Activated naive CD8-positive, alpha-beta T cell treated with anti-CD3 and anti-CD28 coated beads, Interleukin-2, amount 10 ng/mL, durations not matched to agents 7 days and 5 days (primary cell): Measurements from ENCODE around the gene BZW1. TPM values are rescaled to one million over a fixed set of nuclear protein-coding genes. Genes with fewer than 3 reads are reported as not detected.
A peak's percentile ranks its signal among the peaks of the same experiment; 100 is the strongest.

Experiments
- ATAC-seq: fragments of 150-1000 bp; cut with Tn5 transposase; one replicate; pipeline ENCODE4 v1.10.0; 2021; ENCODE audit warnings: low read depth, moderate library complexity
- POLR2A ChIA-PET: fragments of 350-600 bp; sonication (Branson Sonifier 250); formaldehyde crosslinking; loops from one replicate; lab custom pipeline; 2021; ENCODE audit warnings: antibody characterized with exemption; lab: Charles Lee
- DNase-seq: peaks from one replicate; pipeline ENCODE4 v3.0.0; 2021
- H3K27ac Mint-ChIP-seq: one replicate; pipeline ENCODE4 v1.8.0; 2022; ENCODE audit warnings: mild to moderate bottlenecking, mixed read lengths
- H3K27me3 Mint-ChIP-seq: one replicate; pipeline ENCODE4 v1.8.0; 2022; ENCODE audit warnings: mild to moderate bottlenecking, moderate library complexity, mixed read lengths
- H3K36me3 Mint-ChIP-seq: one replicate; pipeline ENCODE4 v1.8.0; 2021; ENCODE audit warnings: mild to moderate bottlenecking, mixed read lengths
- H3K4me1 Mint-ChIP-seq: one replicate; pipeline ENCODE4 v1.8.0; 2021; ENCODE audit warnings: mixed read lengths
- H3K4me3 Mint-ChIP-seq: one replicate; pipeline ENCODE4 v1.8.0; 2022; ENCODE audit warnings: mild to moderate bottlenecking, moderate library complexity, mixed read lengths
- H3K9me3 Mint-ChIP-seq: one replicate; pipeline ENCODE4 v1.8.0; 2021; ENCODE audit warnings: mixed read lengths
- total RNA-seq, 2 experiments: library from RNA; stranded (reverse); gene quantifications; one replicate each; pipeline ENCODE4 v1.2.3, GENCODE V29; 2021

The BZW1 gene
- total RNA-seq, 2 experiments from 2014 or later = 197 to 199 TPM

DNA sequence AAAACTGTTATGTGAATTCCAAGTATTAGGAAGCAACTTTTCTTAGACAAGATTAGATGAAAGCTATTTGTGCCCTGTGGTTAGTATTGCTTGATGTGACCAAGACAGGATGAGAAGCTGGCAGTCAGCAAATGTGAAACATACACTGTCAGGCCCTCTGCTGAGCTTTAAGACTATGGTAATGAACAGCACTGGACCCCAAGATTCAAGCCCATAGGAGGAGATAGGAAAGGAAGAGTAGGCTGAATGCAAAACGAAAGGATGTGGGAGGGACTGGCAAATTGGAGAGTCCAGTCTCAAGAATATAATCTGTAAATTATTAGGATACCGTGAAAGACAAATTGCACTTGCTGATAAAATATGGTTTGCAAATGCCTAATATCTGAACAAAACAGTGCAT lies 16.4 kb downstream of the BZW1 start:
- ATAC-seq (no peak), DNase-seq (no peak)
- Mint-ChIP-seq H3K9me3 (no peaks in the 10 kb centered on the region), H3K27ac (peak overlapping the region; percentile 52), H3K36me3 (peaks cover 5% of the 10 kb centered on the region), H3K4me3 (no peak overlapping the region), H3K27me3 (peaks cover 3% of the 10 kb centered on the region), H3K4me1 (peaks cover 5% of the 10 kb centered on the region)
- POLR2A ChIA-PET = interaction anchor here (0.7 to 2.2 kb wide), 3 partner anchors 32 to 115 kb away, joined by 3 to 8 read pairs (median 4); partner anchors contain the start of gene CLK1

GRCh38 chr2:200828572-200829257 lies 17.0 kb downstream of the BZW1 start:
- no peak overlapping the region for H3K27ac Mint-ChIP-seq
- H3K4me3 Mint-ChIP-seq = no peak overlapping the region
- H3K36me3 Mint-ChIP-seq = peaks cover 5% of the 10 kb centered on the region
- peaks cover 5% of the 10 kb centered on the region for H3K4me1 Mint-ChIP-seq
- peaks cover 3% of the 10 kb centered on the region for H3K27me3 Mint-ChIP-seq
- ATAC-seq (no peak), DNase-seq (no peak)
- H3K9me3 Mint-ChIP-seq = no peaks in the 10 kb centered on the region
- POLR2A ChIA-PET = interaction anchor here (0.6 to 2.2 kb wide), 3 partner anchors 31 to 272 kb away, joined by 4 to 8 read pairs (median 5); partner anchors contain the start of gene CLK1

DNA sequence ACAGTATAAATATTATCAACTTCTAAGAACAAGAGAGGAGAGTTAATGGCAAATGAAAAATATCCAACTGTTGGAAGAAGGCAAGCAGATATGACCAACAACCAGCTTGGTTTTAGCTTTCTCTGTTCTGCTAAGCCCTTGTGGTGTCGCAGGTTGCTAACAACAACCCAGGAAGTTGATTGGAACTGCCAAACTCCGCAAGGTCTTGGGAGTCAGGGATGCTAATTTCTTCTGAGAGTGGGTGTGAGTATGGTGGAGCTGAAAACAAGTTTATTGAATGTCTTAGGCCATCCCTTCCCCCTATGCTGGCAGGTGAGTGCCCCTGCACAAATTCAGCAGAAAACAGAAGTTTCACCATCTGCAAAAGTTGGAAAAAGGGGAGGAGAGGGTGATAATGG lies 17.5 kb downstream of the BZW1 start:
- DNase-seq = no peak
- no peak overlapping the region for H3K4me3 Mint-ChIP-seq
- H3K27ac Mint-ChIP-seq = no peak overlapping the region
- no peak for ATAC-seq
- POLR2A ChIA-PET = interaction anchor here (2.2 kb wide), 1 partner anchor 35 kb away, joined by 8 read pairs; the partner anchor contains the start of gene CLK1
- peaks cover 5% of the 10 kb centered on the region for H3K36me3 Mint-ChIP-seq
- H3K4me1 Mint-ChIP-seq = peaks cover 5% of the 10 kb centered on the region
- H3K9me3 Mint-ChIP-seq = no peaks in the 10 kb centered on the region
- H3K27me3 Mint-ChIP-seq = peaks cover 3% of the 10 kb centered on the region

- H3K27me3 Mint-ChIP-seq = peaks cover 3% of the 10 kb centered on the region
- DNase-seq (no peak), ATAC-seq (no peak)
- H3K27ac Mint-ChIP-seq = no peak overlapping the region
- peaks cover 7% of the 10 kb centered on the region for H3K9me3 Mint-ChIP-seq
- no peaks in the 10 kb centered on the region for H3K4me1 Mint-ChIP-seq
- H3K36me3 Mint-ChIP-seq = peaks cover 4% of the 10 kb centered on the region
- POLR2A ChIA-PET = no interaction called here
- no peak overlapping the region for H3K4me3 Mint-ChIP-seq
Observed at GRCh38 chr2:200834701-200835100, 23.0 kb downstream of the BZW1 start.

- Mint-ChIP-seq H3K4me3 (no peak overlapping the region), H3K27me3 (peaks cover 2% of the 10 kb centered on the region), H3K4me1 (no peaks in the 10 kb centered on the region), H3K9me3 (peaks cover 7% of the 10 kb centered on the region), H3K36me3 (peaks cover 4% of the 10 kb centered on the region), H3K27ac (no peak overlapping the region)
- POLR2A ChIA-PET = no interaction called here
- ATAC-seq (no peak), DNase-seq (no peak)
Observed at GRCh38 chr2:200839513-200839912, 27.8 kb downstream of the BZW1 start.

GRCh38 chr2:200843993-200844948 lies 32.6 kb downstream of the BZW1 start:
- Mint-ChIP-seq H3K4me3 (no peak overlapping the region), H3K27ac (no peak overlapping the region), H3K4me1 (no peaks in the 10 kb centered on the region), H3K36me3 (no peaks in the 10 kb centered on the region), H3K27me3 (peaks cover 2% of the 10 kb centered on the region), H3K9me3 (no peaks in the 10 kb centered on the region)
- POLR2A ChIA-PET = no interaction called here
- DNase-seq (no peak), ATAC-seq (no peak)

DNA sequence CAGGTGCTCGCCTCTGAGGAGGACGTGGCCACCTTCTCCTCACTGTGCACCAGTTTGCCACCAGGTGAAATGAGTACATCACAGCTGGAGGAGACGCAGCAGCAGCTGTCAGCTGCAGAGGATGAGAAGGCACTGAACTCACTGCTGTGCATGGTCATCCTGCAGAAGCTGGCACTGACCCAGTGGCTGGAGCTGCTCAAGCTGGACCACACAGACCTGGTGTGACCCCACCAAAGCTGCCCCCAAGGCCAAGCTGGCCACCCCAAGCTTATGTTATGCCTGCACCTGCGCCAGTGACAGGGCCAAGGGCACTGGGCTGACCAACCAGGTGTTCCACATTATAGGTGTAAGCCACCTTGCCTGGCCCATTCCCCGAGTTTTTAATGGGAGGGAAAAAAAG lies 33.5 kb downstream of the BZW1 start:
- H3K4me1 Mint-ChIP-seq = no peaks in the 10 kb centered on the region
- no peaks in the 10 kb centered on the region for H3K9me3 Mint-ChIP-seq
- DNase-seq (no peak), ATAC-seq (no peak)
- no peak overlapping the region for H3K27ac Mint-ChIP-seq
- peaks cover 2% of the 10 kb centered on the region for H3K27me3 Mint-ChIP-seq
- H3K36me3 Mint-ChIP-seq = no peaks in the 10 kb centered on the region
- H3K4me3 Mint-ChIP-seq = no peak overlapping the region
- POLR2A ChIA-PET = interaction anchor here (1.1 kb wide), 1 partner anchor 18 kb away, joined by 3 read pairs; no protein-coding TSS in a partner anchor

GRCh38 chr2:200845669-200846325 lies 34.1 kb downstream of the BZW1 start:
- H3K27me3 Mint-ChIP-seq = peaks cover 2% of the 10 kb centered on the region
- POLR2A ChIA-PET = interaction anchor here (1.1 kb wide), 1 partner anchor 18 kb away, joined by 3 read pairs; no protein-coding TSS in a partner anchor
- peaks cover 4% of the 10 kb centered on the region for H3K36me3 Mint-ChIP-seq
- no peak overlapping the region for H3K4me3 Mint-ChIP-seq
- H3K27ac Mint-ChIP-seq = no peak overlapping the region
- DNase-seq (no peak), ATAC-seq (no peak)
- H3K4me1 Mint-ChIP-seq = no peaks in the 10 kb centered on the region
- no peaks in the 10 kb centered on the region for H3K9me3 Mint-ChIP-seq

GRCh38 chr2:200847269-200847668 lies 35.6 kb downstream of the BZW1 start:
- no peak for ATAC-seq
- Mint-ChIP-seq H3K4me3 (no peak overlapping the region), H3K27me3 (no peaks in the 10 kb centered on the region), H3K9me3 (no peaks in the 10 kb centered on the region), H3K36me3 (peaks cover 17% of the 10 kb centered on the region), H3K4me1 (no peaks in the 10 kb centered on the region), H3K27ac (no peak overlapping the region)
- POLR2A ChIA-PET = interaction anchor here (0.6 to 0.9 kb wide), 2 partner anchors 18 to 19 kb away, joined by 3 to 4 read pairs; no protein-coding TSS in a partner anchor
- DNase-seq = no peak

DNA sequence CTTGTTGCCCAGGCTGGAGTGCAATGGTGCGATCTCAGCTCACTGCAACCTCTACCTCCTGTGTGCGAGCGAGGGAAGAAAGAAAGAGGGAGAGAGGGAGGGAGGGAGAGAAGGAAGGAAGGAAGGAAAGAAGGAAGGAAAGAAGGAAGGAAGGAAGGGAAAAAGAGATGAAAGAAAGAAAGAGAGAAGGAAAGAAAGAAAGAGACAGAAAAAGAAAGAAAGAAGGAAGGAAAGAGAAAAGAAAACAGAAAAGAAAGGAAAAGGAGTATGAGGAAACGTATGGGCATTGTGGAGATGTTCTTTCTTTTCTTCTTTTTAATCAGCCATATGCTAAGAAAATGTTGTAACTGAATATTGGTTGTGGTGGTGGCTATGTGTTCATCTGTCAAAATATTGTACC lies 36.2 kb downstream of the BZW1 start:
- POLR2A ChIA-PET = interaction anchor here (0.5 kb wide), 1 partner anchor 412 kb away, joined by 3 read pairs; no protein-coding TSS in a partner anchor
- DNase-seq (no peak), ATAC-seq (no peak)

GRCh38 chr2:200850512-200851256 lies 39.0 kb downstream of the BZW1 start:
- H3K4me1 Mint-ChIP-seq = no peaks in the 10 kb centered on the region
- ATAC-seq = no peak

More for the DNA sequence above, 36.2 kb downstream of the BZW1 start:
- H3K36me3 Mint-ChIP-seq = peaks cover 23% of the 10 kb centered on the region
- no peaks in the 10 kb centered on the region for H3K27me3 Mint-ChIP-seq
- H3K27ac Mint-ChIP-seq = no peak overlapping the region
- no peak overlapping the region for H3K4me3 Mint-ChIP-seq
- H3K9me3 Mint-ChIP-seq = no peaks in the 10 kb centered on the region
- H3K4me1 Mint-ChIP-seq = no peaks in the 10 kb centered on the region

More at GRCh38 chr2:200850512-200851256, 39.0 kb downstream of the BZW1 start:
- Mint-ChIP-seq H3K4me3 (no peak overlapping the region), H3K27me3 (no peaks in the 10 kb centered on the region), H3K9me3 (no peaks in the 10 kb centered on the region), H3K27ac (no peak overlapping the region), H3K36me3 (peaks cover 35% of the 10 kb centered on the region)
- DNase-seq = no peak
- POLR2A ChIA-PET = interaction anchor here (0.6 to 2.1 kb wide), 3 partner anchors 13 to 220 kb away, joined by 3 to 17 read pairs (median 3); partner anchors contain the start of gene CLK1
